Thoracic aorta (tissue), 2 donors: ENCODE results near the gene GOLPH3. TPM values are rescaled to one million over a fixed set of nuclear protein-coding genes. Genes with fewer than 3 reads are reported as not detected.

Experiments used
- ATAC-seq: fragments of 150-250 bp; one replicate; pipeline ENCODE4 v1.8.0; 2017; ENCODE audit warnings: low read depth; ENCODE audit not compliant: insufficient number of reproducible peaks, low FRiP score
- DNase-seq: peaks from one replicate; pipeline ENCODE4 v3.0.0-alpha.2; 2020; ENCODE audit warnings: low spot score
- H3K27ac ChIP-seq, 2 donors: fragments of 200-600 bp; sonication (generic); 1 replicate in 1 of 2; 2 replicates in 1 of 2; pipeline ENCODE4 v1.5.1; 2016; ENCODE audit warnings: mild to moderate bottlenecking in 2 of 2, moderate library complexity in 2 of 2
- H3K27me3 ChIP-seq: fragments of 200-600 bp; sonication (generic); replicated peaks from 2 replicates; pipeline ENCODE4 v1.6.0; 2016; ENCODE audit warnings: mild to moderate bottlenecking; ENCODE audit not compliant: insufficient read depth
- H3K36me3 ChIP-seq: fragments of 200-600 bp; sonication (generic); one replicate; pipeline ENCODE4 v1.5.1; 2016
- H3K4me1 ChIP-seq, 2 donors: fragments of 200-600 bp; sonication (generic); 1 replicate in 1 of 2; 2 replicates in 1 of 2; pipeline versions ENCODE4 v1.5.1 to v1.6.0; 2016; ENCODE audit warnings: low read depth in 2 of 2, mild to moderate bottlenecking in 1 of 2; ENCODE audit not compliant: control insufficient read depth in 1 of 2
- H3K4me3 ChIP-seq: fragments of 200-600 bp; sonication (generic); 2 replicates; pipeline ENCODE4 v1.5.1; 2016; ENCODE audit warnings: mild to moderate bottlenecking
- H3K9me3 ChIP-seq: fragments of 200-600 bp; sonication (generic); 2 replicates; pipeline ENCODE4 v1.5.1; 2016
- CTCF ChIP-seq: fragments of 200-600 bp; sonication (generic); IDR thresholded peaks from one replicate; pipeline ENCODE4 v1.5.1; 2019; ENCODE audit warnings: antibody characterized with exemption
- total RNA-seq, 2 donors: library from RNA; depleted of rRNA; stranded (reverse); fragments of >200 nt; gene quantifications; one replicate each; pipeline versions ENCODE4 v1.1.0 to v1.2.3, GENCODE V29; 2016

The GOLPH3 gene
- total RNA-seq, 2 donors from 2014 or later, result 71.8 to 113 TPM

DNA sequence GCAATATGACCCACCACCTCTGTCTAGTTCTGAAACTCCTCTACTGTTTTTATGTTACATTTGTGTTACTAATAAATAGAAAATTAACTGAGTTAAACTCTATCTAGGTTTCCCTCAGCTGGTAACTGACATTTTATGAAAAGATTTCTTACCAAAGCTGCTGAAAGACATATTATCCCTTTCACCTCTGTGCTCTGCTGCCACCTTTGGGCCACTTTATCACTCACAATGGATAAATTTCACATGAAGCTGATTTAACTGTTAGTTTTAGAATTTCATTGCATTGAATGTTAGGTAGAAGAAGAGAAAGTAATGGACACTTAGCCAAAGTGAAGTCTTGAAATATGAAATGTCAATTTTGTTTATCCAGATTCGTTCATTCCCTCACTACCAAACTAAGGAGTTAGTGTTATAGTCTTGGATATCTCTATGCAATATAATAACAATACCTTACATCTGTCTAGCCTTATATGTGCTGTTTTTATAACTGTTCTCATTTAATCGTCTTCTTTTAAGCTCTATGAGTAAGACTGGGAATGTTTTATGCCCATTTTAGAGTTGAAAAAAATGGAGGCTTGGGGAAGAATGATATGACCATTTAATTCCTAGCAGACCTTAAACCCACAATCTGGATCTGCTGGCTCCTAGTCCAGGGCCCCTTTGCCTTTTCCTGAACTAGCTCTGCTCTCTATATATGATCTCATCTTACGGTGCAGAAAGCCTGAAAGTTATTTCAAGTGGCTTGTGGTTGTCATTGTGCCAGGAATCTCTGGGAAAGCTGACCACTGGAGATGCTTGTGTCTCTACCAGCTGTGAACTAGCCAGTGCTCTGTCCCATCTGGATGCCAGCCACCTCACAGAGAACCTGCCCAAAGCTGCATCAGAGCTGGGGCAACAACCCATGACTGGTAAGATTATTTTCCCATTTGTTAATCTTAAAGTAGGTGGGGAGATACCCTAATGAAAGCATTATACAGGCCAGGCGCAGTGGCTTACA is 97.1 kb downstream of the GOLPH3 start:
- Histone ChIP-seq H3K27ac (no peak overlapping the region), H3K36me3 (no peaks in the 10 kb centered on the region), H3K4me1 (no peaks in the 10 kb centered on the region), H3K9me3 (no peaks in the 10 kb centered on the region), H3K4me3 (no peak overlapping the region), H3K27me3 (no peaks in the 10 kb centered on the region)
- no peak for ATAC-seq
- no peak for DNase-seq
- TF ChIP-seq CTCF, result peak; percentile 62

Other genes with a start within 250 kb of the GOLPH3 start
- gene MTMR12, start 138.6 kb upstream of the GOLPH3 start, total RNA-seq, result 10 to 100 TPM; 23.6 to 45.0 TPM